ENCODE results near the gene CACNA2D3.

- no peak for TF ChIP-seq CTCF (IDR thresholded peaks at IDR 0.05)
- no peak for TF ChIP-seq POLR2A (IDR thresholded peaks at IDR 0.05)
- TF ChIP-seq POLR2AphosphoS5 (IDR thresholded peaks at IDR 0.05; ENCODE audit: insufficient read depth in 1 of 2, low read depth in 1 of 2): no peak
Observed at GRCh38 chr3:54846119-54846518, 723.8 kb downstream of the CACNA2D3 start.
